IMR-90 (cell line): ENCODE results near the gene CEP128.

Source experiments
- CHD1 ChIP-seq: IDR thresholded peaks from 2 replicates; pipeline ENCODE4 v1.6.1; 2012; ENCODE audit warnings: low read depth, low read length, improper control_type of control experiment
- CTCF ChIP-seq: conservative IDR thresholded peaks from 2 replicates; pipeline ENCODE4 v1.5.1; 2012; ENCODE audit warnings: mild to moderate bottlenecking, low read depth, low read length, improper control_type of control experiment
- MAFK ChIP-seq: IDR thresholded peaks from 2 replicates; pipeline ENCODE4 v1.6.1; 2012; ENCODE audit warnings: low read depth, low read length, improper control_type of control experiment
- NFE2L2 ChIP-seq: fragments of 150-350 bp; IDR thresholded peaks from 2 replicates; pipeline ENCODE4 v1.6.1; 2016; ENCODE audit warnings: low read depth, mild to moderate bottlenecking, low read length
- POLR2A ChIP-seq: IDR thresholded peaks from 2 replicates; pipeline ENCODE4 v1.6.1; 2012; ENCODE audit warnings: mild to moderate bottlenecking, low read depth, low read length
- RAD21 ChIP-seq: IDR thresholded peaks from 2 replicates; pipeline ENCODE4 v1.6.1; 2012; ENCODE audit warnings: low read length, improper control_type of control experiment
- RFX5 ChIP-seq: IDR thresholded peaks from 2 replicates; pipeline ENCODE4 v1.8.0; 2012; ENCODE audit warnings: low read depth, mild to moderate bottlenecking, low read length, moderate library complexity
- SMC3 ChIP-seq: fragments of 150-350 bp; IDR thresholded peaks from 2 replicates; pipeline ENCODE4 v1.6.1; 2016; ENCODE audit warnings: low read depth, mild to moderate bottlenecking, antibody characterized with exemption, low read length, moderate library complexity
- USF2 ChIP-seq: fragments of 150-350 bp; IDR thresholded peaks from 2 replicates; pipeline ENCODE4 v1.6.1; 2017; ENCODE audit warnings: mild to moderate bottlenecking, antibody characterized with exemption, low read length, low read depth

- TF ChIP-seq CTCF (no peak), RFX5 (no peak), RAD21 (no peak), USF2 (no peak), POLR2A (no peak), MAFK (no peak), SMC3 (no peak), NFE2L2 (no peak), CHD1 (no peak)
Measured at GRCh38 chr14:80713076-80713850, 228.3 kb downstream of the CEP128 start.
